ENCODE results near the gene ATG12.

Gene ATG12

DNA sequence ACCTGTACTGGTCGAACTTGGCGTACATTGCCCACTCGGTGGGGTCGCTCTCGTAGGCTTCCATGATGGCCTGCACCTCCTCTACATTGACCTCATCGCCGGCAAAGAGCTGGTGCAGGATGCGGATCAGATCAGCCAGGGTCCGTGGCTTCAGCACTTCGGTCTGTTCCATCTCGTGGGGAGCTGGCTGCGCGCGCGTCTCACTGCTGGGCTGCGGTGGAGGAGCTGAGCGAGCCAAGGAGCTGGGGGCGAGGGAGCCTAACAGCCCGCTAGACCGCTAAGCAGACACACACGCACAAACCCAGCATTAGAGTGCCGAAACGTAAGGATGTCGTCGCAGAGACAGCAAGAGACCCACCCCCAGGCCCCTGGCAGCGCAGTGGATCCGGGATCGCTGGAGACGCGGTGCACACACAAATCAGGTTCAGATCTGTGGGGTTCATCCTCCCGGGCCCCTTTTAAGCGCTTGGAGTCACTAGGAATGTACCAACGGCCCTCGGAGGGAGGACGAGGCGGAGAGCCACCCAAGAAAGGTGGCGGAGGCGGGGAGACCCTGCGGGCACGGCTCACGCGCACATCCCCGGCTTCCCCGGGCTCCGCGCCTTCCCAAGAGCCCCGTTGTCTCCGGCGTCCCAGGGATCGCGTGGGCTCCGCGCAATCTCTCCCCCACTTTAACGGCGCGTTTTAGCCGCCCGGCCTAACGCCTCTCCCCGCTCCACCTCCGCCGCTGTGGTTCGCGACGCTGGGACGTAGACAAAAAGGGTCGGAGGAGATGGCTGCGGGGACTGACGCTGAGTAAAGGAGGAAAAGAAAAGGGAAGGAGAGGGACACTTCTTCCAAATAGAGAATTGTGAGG lies 24.9 kb downstream of the ATG12 start, which contains the start of gene CDO1:
CDO1 (minus strand) TSS at position 434 of the 856 bp plus-strand sequence; CDS start at position 172, 262 bp downstream.
- DNase-seq (ENCODE audit: extremely low read depth, low read depth), result no peak
- peak within 1 kb of the TSS; percentile 46 for H3K4me3 ChIP-seq (replicated peaks; ENCODE audit: low read depth, low read length)
- TF ChIP-seq, protein P1, sequence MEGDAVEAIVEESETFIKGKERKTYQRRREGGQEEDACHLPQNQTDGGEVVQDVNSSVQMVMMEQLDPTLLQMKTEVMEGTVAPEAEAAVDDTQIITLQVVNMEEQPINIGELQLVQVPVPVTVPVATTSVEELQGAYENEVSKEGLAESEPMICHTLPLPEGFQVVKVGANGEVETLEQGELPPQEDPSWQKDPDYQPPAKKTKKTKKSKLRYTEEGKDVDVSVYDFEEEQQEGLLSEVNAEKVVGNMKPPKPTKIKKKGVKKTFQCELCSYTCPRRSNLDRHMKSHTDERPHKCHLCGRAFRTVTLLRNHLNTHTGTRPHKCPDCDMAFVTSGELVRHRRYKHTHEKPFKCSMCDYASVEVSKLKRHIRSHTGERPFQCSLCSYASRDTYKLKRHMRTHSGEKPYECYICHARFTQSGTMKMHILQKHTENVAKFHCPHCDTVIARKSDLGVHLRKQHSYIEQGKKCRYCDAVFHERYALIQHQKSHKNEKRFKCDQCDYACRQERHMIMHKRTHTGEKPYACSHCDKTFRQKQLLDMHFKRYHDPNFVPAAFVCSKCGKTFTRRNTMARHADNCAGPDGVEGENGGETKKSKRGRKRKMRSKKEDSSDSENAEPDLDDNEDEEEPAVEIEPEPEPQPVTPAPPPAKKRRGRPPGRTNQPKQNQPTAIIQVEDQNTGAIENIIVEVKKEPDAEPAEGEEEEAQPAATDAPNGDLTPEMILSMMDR (IDR thresholded peaks at IDR 0.05; ENCODE audit: low read depth, low read length, missing control alignments), result no peak

DNA sequence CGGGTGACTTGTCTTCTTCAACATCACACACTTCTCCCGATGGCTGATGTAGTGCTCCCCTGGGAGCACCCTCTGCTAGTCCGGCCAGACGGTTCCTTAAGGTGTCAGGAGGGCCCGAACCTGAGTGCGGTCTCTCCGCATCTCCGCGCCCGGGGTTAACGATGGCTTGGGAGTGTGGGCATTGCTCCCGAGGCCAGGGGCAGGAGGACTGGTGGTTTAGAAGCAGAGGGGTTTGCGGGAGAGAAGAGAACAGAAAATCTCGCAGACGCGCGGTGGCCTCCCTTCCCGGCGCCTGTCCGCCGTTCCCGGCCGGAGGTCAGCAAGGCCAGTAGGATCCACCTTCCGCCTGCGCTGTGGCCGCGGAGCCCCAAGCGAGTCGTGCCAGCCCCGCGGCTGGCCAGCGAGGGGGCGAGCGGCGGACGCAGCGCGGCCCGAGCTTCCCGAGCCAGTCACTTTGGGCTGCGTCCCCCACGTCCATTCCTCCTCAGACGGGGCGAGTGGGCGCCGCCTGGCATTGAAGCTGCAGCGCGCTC lies 25.6 kb downstream of the ATG12 start:
- peak overlapping the region; percentile 46 for H3K4me3 ChIP-seq (replicated peaks; ENCODE audit: low read depth, low read length)
- TF ChIP-seq, protein P1 (IDR thresholded peaks at IDR 0.05; ENCODE audit: low read depth, low read length, missing control alignments), result no peak
- DNase-seq (ENCODE audit: extremely low read depth, low read depth), result no peak

DNA sequence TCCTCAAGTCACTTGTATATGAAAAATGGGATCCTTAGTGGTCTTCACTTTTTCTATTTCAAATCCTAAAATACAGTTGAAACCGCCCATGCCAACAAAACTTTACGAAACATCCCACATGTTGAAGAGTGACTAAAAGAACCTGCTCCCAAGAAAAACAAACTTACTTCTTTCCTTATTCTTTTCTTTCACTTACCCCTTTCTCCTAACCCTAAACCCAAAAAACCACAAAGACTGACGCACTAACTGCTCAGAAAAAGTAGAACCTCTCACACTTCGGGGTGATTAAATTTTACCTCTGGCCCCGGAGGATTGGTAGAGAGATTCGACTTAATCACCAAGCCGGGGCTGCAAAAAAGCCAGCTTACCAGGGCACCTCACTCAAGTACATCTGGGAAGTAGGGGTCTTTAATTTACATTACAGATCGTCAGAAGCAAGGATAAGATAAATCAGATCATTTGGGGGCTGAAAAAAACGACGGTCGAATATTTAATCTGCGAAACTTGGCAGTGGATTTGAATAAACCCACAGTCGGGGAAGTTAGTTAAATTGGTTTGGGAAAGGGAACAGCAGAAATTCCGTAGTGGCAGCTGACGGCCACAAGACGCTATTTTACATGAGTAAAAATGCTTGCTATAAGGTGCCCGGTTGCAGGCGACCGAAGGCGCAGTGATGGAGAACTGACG lies 26.2 kb downstream of the ATG12 start:
- peak overlapping the region; percentile 46; the same call in 1 of the 2 replicates for H3K4me3 ChIP-seq (replicated peaks; ENCODE audit: low read depth, low read length)

DNA sequence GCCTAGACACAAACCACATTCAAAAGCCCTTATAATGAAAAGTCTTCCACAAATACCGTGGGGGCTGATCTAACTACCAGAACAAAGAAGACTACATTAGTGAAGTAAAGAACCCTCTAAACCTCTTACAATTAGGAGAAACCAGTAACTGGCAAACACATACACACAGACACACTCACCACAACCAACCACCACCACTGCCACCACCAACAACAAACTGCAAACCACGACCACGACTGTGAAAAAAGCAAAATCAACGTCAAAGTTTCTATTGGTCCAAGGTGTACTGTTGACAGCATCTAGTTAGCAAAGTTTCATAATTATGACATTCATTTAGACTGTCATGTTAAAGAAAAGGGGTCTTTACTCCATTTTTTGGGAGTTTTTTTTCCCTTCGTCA lies 27.6 kb downstream of the ATG12 start:
- no peak for DNase-seq (ENCODE audit: extremely low read depth, low read depth)
- TF ChIP-seq, protein P1 (IDR thresholded peaks at IDR 0.05; ENCODE audit: low read depth, low read length, missing control alignments), result no peak
- H3K4me3 ChIP-seq (replicated peaks; ENCODE audit: low read depth, low read length), result no peak overlapping the region

More for the DNA sequence above, 26.2 kb downstream of the ATG12 start:
- no peak for DNase-seq (ENCODE audit: extremely low read depth, low read depth)
- TF ChIP-seq, protein P1 (IDR thresholded peaks at IDR 0.05; ENCODE audit: low read depth, low read length, missing control alignments), result no peak

DNA sequence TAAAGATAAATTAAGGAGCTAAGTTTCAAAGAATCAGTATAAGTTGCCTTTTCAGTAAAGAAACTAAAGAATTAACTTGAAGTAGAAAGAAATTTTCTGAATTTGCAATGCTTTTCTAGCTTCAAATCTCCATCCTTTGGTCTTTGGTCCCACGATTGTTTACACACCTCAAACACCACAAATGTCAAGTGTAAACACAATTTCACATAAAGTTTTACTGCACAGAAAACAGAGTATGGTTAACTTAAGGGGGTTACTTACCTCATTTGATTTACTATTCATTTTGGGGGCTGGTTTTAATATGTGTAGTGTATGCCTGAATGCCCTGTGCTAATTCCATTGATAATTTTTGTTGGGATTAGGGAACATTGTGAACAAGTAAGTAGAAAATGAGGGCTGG lies 29.0 kb downstream of the ATG12 start:
- no peak for DNase-seq (ENCODE audit: extremely low read depth, low read depth)
- no peak overlapping the region for H3K4me3 ChIP-seq (replicated peaks; ENCODE audit: low read depth, low read length)
- TF ChIP-seq, protein P1 (IDR thresholded peaks at IDR 0.05; ENCODE audit: low read depth, low read length, missing control alignments), result no peak

DNA sequence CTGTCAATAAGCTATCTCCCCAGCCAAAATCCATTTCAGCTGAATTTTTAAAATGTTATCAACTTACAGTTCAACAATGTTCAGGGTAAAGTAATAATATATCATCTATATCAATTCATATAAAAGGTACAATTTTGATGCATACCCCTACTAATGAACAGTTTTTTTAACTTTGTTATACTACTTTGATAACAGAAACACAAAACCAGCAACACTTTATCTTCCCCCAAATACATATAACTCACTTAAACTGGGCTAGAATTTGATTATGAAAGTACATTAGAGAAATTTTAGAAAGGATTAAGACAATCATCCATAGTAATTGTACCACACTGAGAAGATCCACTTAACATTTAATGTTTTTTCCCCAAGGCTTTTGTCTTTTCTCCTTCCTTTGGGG lies 30.0 kb downstream of the ATG12 start:
- no peak for DNase-seq (ENCODE audit: extremely low read depth, low read depth)
- H3K4me3 ChIP-seq (replicated peaks; ENCODE audit: low read depth, low read length), result no peak overlapping the region
- TF ChIP-seq, protein P1 (IDR thresholded peaks at IDR 0.05; ENCODE audit: low read depth, low read length, missing control alignments), result no peak

Data from HFF-Myc (cell line).